GM10248 (cell line): ENCODE measurements around the gene FUOM.

Source experiments
- CTCF ChIA-PET: fragments of 300-600 bp; sonication (Branson Sonifier 250); formaldehyde crosslinking; extraction: SDS; loops from one replicate; lab custom pipeline; 2021; ENCODE audit warnings: antibody characterized with exemption; lab: Yijun Ruan, JAX
- POLR2A ChIA-PET: fragments of 350-650 bp; sonication (Branson Sonifier 250); formaldehyde crosslinking; extraction: SDS; loops from one replicate; lab custom pipeline; 2020; ENCODE audit warnings: antibody characterized with exemption; lab: Yijun Ruan, JAX
- DNase-seq: peaks from one replicate; pipeline ENCODE4 v3.0.0; 2012; ENCODE audit errors: extremely low spot score
- CTCF ChIP-seq: IDR thresholded peaks from 2 replicates; pipeline ENCODE4 v1.5.1; 2012; ENCODE audit warnings: mild to moderate bottlenecking, low read depth; ENCODE audit errors: extremely low read depth, missing control alignments, control extremely low read depth

The FUOM gene

GRCh38 chr10:133357285-133358161 is at the start of gene FUOM:
FUOM (minus strand) TSS chr10:133358019; CDS start chr10:133358007, 12 bp downstream.
- ChIA-PET POLR2A (interaction anchor here (0.6 to 0.7 kb wide), 2 partner anchors 14 to 1959 kb away, joined by 3 read pairs; no protein-coding TSS in a partner anchor), CTCF (interaction anchor here (1.2 to 3.1 kb wide), 3 partner anchors 11 to 39 kb away, joined by 3 to 16 read pairs (median 4); no protein-coding TSS in a partner anchor)
- no peak for TF ChIP-seq CTCF
- peak; percentile 96 for DNase-seq

GRCh38 chr10:133405844-133406527 is 48.2 kb upstream of the FUOM start:
- DNase-seq, result no peak
- ChIA-PET CTCF (interaction anchor here (1.0 kb wide), 1 partner anchor 32 kb away, joined by 3 read pairs; no protein-coding TSS in a partner anchor), POLR2A (no interaction called here)
- TF ChIP-seq CTCF, result no peak

GRCh38 chr10:133405272-133405671 is 47.5 kb upstream of the FUOM start:
- ChIA-PET POLR2A (no interaction called here), CTCF (interaction anchor here (1.0 kb wide), 1 partner anchor 33 kb away, joined by 3 read pairs; no protein-coding TSS in a partner anchor)
- no peak for TF ChIP-seq CTCF
- no peak for DNase-seq

GRCh38 chr10:133403784-133404183 is 46.0 kb upstream of the FUOM start:
- no peak for DNase-seq
- no peak for TF ChIP-seq CTCF
- POLR2A ChIA-PET, result no interaction called here
- CTCF ChIA-PET, result no interaction called here

- TF ChIP-seq CTCF, result no peak
- ChIA-PET CTCF (no interaction called here), POLR2A (no interaction called here)
- DNase-seq, result no peak
These were observed 45.5 kb upstream of the FUOM start for GRCh38 chr10:133403359-133403758.

- TF ChIP-seq CTCF, result no peak
- DNase-seq, result no peak
- ChIA-PET CTCF (interaction anchor here (0.8 to 1.6 kb wide), 3 partner anchors 13 to 72 kb away, joined by 3 to 6 read pairs (median 4); no protein-coding TSS in a partner anchor), POLR2A (no interaction called here)
These were observed 44.3 kb upstream of the FUOM start for GRCh38 chr10:133401981-133402725.
